GM12891 (cell line): Measurements from ENCODE around the gene EIF4B.

Experiments used
- DNase-seq: peaks from one replicate; pipeline ENCODE4 v3.0.0; 2011; ENCODE audit warnings: low spot score; ENCODE audit not compliant: insufficient read length
- FAIRE-seq: peaks from 2 replicates; lab custom pipeline; 2011; peaks lifted over from hg19 to GRCh38; lab: Jason Lieb, UNC
- PAX5 ChIP-seq: IDR thresholded peaks from 2 replicates; pipeline ENCODE4 v1.6.1; 2011; ENCODE audit warnings: low read length, moderate library complexity, mild to moderate bottlenecking; ENCODE audit not compliant: insufficient read depth, severe bottlenecking
- POLR2A ChIP-seq: IDR thresholded peaks from 2 replicates; pipeline ENCODE4 v1.6.1; 2011; ENCODE audit warnings: low read depth, low read length, control low read depth
- POLR2AphosphoS5 ChIP-seq: IDR thresholded peaks from 2 replicates; pipeline ENCODE4 v1.6.1; 2011; ENCODE audit warnings: low read depth, low read length, control low read depth
- POU2F2 ChIP-seq: IDR thresholded peaks from 2 replicates; pipeline ENCODE4 v1.6.1; 2011; ENCODE audit warnings: low read depth, mild to moderate bottlenecking, control low read depth, low read length, moderate library complexity
- SPI1 ChIP-seq: IDR thresholded peaks from 2 replicates; pipeline ENCODE4 v1.6.1; 2011; ENCODE audit warnings: low read depth, low read length, control low read depth
- TAF1 ChIP-seq: IDR thresholded peaks from 2 replicates; pipeline ENCODE4 v1.6.1; 2011; ENCODE audit warnings: low read depth, low read length, control low read depth

EIF4B gene

DNA sequence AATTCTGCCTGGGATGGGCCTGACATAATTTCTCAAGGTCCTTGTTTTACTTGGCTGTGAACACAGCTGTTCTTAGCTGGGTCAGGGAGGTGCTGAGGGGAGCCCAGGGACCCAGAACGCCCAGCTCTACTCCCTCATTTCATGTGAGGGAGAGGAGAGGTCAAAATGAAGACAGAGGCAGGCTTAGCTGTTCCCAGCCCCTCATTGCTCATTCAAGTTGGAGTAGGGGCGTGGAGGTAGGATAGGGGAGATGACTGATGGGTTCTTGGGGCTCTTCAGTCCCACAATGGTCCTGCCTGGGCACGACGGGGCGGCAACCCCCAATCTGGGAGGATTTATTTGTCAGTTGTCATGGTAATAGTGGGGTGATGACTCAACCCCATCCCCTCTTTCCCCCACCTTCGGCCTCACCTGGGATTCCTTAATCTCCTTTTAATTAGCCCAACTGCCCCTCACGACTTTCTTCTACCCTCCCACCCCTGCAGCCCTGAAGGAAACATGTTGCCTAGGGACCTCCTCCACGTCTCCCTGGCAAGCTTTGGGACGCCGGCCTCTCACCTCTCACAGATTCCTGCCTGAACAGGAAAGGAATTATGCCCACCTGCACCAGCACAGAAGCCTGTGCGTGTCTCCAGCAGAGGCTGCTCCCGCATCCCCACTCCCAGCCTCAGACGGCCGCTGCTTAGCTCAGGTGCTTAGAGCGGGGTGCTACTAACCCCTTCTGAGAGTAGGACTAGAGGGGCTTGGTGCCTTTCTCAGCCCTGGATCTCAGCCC lies 62.7 kb downstream of the EIF4B start:
- no peak for DNase-seq
- no peak for FAIRE-seq
- TF ChIP-seq PAX5, result no peak
- no peak for TF ChIP-seq TAF1
- no peak for TF ChIP-seq SPI1
- no peak for TF ChIP-seq POLR2A
- no peak for TF ChIP-seq POU2F2
- TF ChIP-seq POLR2AphosphoS5, result no peak

GRCh38 chr12:53069621-53070410 lies 63.6 kb downstream of the EIF4B start:
- no peak for TF ChIP-seq POLR2A
- FAIRE-seq, result no peak
- no peak for DNase-seq

DNA sequence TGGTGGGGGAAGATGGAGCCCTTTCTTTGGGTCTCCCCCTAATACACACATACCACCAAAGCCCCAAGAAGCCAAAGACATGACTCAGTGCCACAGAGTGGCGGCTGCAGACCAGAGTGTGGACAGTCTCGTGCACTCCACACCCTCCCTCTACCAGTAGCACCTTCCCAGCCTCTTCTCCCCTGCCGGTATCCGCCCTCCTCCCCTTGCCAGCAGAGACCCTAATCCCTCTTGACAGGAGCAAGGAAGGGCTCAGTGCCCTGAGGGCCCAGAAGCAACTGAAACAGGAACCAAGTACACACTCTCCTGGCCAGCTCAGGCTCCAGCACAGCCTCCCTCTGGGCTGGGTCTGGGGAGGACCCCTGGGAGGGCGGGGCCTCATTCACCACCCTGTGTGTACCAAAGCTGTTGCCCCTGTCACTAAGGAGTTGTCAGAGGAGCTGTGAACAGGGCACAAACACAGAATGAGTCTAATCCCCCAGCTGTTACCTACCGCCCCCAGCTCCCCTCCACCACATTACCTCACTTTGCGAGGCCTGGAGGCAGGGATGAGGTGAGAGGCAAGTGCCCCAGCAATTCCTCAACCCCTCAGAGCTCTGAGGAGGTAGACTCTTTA lies 64.7 kb downstream of the EIF4B start:
- no peak for DNase-seq
- FAIRE-seq, result no peak

GRCh38 chr12:53071591-53072551 lies 65.6 kb downstream of the EIF4B start:
- no peak for FAIRE-seq
- no peak for DNase-seq
- TF ChIP-seq POU2F2, result no peak
- no peak for TF ChIP-seq POLR2AphosphoS5
- TF ChIP-seq SPI1, result no peak
- no peak for TF ChIP-seq PAX5
- TF ChIP-seq TAF1, result no peak
- no peak for TF ChIP-seq POLR2A

More for the DNA sequence above, 64.7 kb downstream of the EIF4B start:
- no peak for TF ChIP-seq POLR2AphosphoS5
- no peak for TF ChIP-seq POU2F2
- TF ChIP-seq SPI1, result no peak

DNA sequence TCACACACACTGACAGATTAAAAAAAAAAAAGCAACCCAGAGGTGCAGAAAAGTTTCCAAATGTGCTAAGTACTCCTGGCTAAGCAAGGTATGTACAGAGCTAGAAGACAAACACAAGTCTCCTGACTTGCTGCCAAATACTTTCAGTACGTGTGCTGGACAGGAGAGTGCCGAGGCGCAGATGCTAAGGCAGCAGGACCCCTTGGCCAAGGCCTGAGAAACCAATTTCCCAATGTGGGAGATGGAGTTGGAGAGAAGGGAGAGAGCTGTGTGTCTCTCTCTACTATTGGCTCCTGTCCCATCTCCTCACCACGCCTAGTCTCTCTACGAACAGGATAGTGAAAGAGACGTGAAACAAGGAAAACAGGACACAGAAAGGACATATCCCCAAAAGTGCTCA lies 67.6 kb downstream of the EIF4B start:
- TF ChIP-seq POLR2AphosphoS5 (no peak), POU2F2 (no peak), PAX5 (no peak), SPI1 (no peak), POLR2A (no peak), TAF1 (no peak)
- FAIRE-seq, result no peak
- no peak for DNase-seq

DNA sequence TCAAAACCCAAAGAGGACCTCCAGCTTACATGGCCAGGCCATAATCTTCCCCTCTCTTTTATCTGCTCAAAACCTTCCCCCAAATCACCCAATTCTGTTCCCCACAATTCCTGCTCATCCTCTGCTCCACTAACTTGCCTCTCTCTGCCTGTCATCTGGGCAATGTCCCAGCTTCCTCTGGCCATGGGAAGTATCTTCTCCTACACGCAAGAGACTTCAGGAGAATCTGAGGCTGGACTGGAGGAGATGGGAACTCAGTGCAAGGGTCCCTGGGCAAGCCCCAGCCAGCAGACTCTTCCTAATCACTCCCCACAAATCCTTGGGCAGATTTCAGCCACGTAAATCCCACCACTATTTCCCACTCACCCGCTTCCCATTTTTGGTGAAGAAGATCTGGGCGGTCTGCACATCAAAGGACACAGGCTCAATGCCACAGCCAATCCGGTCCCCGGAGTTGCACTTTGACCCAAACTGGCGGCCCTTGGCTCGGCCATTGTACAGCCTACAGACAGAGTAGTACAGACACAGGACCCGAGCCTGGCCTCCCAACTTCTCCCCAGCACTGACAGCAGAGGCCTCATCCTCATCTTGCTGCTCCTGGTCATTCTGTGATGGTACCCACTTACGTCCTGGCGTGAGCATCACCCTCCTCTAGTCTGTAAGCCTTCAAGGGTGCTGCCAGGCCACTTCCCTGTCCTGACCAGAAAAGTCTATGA lies 68.2 kb downstream of the EIF4B start:
- FAIRE-seq, result no peak
- TF ChIP-seq POLR2A (no peak), TAF1 (no peak), POLR2AphosphoS5 (no peak)
- no peak for DNase-seq

DNA sequence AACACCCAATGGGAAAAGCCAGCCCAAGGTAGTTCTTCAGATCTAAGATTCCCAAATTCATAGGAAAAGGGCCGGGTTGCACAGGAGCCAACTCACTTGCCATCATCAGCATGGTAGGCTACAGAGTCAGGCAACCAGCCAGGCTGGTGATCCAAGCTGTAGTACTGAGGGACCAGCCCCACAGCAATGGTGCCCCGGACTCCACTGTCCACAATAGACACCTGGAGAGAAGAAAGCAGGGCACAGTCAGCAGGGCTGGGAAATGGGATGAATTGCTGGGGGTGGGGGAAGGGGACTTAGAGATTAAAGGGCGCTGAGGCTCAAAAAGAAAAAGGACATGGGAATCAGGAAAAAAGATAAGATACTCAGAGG lies 68.7 kb downstream of the EIF4B start:
- DNase-seq (no peak), FAIRE-seq (no peak)
- TF ChIP-seq SPI1, result no peak
- TF ChIP-seq POU2F2, result no peak
- TF ChIP-seq POLR2A, result no peak
- TF ChIP-seq TAF1, result no peak
- TF ChIP-seq PAX5, result no peak
- no peak for TF ChIP-seq POLR2AphosphoS5

GRCh38 chr12:53076461-53076860 lies 70.2 kb downstream of the EIF4B start:
- DNase-seq, result no peak
- TF ChIP-seq POLR2A (no peak), POLR2AphosphoS5 (no peak), PAX5 (no peak), POU2F2 (no peak), SPI1 (no peak), TAF1 (no peak)
- FAIRE-seq, result no peak

GRCh38 chr12:53077030-53077429 lies 70.8 kb downstream of the EIF4B start:
- TF ChIP-seq POLR2A (no peak), PAX5 (no peak)
- FAIRE-seq (no peak), DNase-seq (no peak)
